HG03159 (cell line): ENCODE data around the gene FEM1B.
A peak's percentile ranks its signal among the peaks of the same experiment; 100 is the strongest.

ENCODE experiments used
- ATAC-seq: cut with Tn5 transposase; IDR thresholded peaks from one replicate; pipeline ENCODE4 v1.9.1; 2021; ENCODE audit warnings: mild to moderate bottlenecking, moderate library complexity; ENCODE audit not compliant: unreplicated experiment

The FEM1B gene

DNA sequence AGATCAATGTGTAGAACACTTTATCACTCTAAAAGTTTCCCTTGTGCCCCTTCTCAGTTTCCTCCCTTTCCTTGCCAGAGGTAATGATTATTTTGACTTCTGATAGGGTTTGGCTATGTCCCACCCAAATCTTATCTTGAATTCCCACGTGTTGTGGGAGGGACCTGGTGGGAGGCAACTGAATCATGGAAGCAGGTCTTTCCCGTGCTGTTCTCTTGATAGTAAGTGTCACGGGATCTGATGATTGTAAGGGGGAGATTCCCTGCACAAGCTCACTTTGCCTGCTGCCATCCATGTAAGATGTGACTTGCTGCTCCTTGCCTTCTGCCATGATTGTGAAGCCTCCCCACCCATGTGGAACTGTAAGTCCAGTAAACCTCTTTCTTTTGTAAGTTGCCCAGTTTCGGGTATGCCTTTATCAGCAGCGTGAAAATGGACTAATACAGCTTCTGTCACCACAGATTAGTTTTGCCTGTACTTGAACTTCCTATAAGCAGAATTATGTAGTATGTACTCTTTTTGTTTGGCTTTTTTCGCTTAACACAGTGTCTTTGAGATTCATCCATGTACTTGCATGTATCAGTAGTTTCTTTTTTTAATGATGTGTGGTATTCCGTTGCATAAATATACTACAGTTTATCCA is 7.2 kb downstream of the FEM1B start:
- no peak for ATAC-seq

DNA sequence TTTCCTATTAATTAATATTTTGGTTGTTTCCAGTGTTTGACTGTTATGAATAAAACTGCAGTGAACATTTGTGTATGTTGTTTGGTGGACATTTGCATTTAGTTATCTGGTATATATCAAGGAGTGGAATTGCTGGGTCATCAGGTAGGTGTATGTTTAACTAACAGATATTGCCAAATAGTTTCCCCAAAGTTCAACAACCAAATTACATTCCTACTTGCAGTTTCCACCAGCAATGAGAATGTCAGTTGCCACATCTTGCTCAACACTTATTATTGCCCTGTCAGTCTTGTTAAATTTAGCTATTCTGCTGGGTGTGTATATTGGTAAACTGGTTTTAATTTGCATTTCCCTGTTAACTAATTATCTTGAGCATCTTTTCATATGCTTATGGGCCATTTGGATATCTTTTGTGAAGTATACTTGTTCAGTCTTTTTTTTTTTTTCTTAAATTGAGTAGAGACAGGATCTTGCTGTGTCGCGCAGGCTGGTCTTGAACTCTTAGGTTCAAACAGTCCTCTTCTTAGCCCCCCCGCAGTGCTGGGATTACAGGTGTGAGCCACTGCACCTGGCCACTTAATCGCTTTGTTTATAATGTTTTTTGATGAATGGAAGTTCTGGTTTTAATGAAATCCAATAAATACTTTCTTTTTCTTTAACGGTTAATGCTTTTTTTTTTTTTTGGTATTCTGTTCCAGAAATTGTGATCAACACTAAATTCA is 7.9 kb downstream of the FEM1B start:
- ATAC-seq: no peak

DNA sequence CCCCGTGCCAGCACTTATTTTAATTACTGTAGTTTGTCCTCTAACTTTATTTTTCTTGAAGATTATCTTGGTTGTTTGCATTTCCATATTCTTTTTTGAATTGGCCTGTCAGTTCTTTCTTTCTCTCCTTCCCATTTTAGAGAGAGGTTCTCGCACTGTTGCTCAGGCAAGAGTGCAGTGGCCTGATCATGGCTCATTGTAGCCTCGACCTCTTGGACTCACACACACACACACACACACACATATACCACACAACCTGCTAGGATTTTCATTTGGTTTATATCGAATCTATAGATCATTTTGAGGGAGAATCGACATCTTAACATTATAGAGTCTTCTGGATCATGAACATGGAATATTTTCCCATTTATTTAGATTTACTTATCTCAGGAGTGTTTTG is 8.7 kb downstream of the FEM1B start:
- no peak for ATAC-seq

DNA sequence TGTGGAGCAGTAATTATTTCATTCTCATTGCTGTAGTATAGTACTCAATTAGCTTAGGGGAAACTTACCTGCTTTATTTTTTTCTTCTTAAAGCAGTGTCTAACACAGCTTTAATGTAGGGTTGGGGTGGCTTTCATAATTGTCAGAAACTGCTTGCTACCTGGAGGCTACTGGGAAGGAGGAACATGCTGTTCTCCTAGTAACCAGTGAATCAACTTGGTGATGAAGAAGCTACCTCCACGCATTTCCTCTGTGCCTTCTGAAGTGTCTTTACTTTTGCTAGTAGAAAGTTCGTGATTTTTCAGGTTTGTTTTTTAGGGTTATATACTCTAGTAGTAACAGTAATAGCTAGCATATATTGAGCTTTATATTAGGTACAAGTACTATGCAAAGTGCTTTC is 11.5 kb downstream of the FEM1B start:
- no peak for ATAC-seq

DNA sequence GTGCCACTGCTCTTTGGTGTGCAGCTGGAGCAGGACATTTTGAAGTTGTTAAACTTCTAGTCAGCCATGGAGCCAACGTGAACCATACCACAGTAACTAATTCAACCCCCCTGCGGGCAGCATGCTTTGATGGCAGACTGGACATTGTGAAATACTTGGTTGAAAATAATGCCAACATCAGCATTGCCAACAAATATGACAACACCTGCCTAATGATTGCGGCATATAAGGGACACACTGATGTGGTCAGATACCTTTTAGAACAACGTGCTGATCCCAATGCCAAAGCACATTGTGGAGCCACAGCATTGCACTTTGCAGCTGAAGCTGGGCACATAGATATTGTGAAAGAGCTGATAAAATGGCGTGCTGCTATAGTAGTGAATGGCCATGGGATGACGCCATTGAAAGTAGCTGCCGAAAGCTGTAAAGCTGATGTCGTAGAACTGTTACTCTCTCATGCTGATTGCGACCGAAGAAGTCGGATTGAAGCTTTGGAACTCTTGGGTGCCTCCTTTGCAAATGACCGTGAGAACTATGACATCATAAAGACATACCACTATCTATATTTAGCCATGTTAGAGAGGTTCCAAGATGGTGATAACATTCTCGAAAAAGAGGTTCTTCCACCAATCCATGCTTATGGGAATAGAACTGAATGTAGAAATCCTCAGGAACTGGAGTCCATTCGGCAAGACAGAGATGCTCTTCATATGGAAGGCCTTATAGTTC is 12.2 kb downstream of the FEM1B start:
- ATAC-seq: no peak

DNA sequence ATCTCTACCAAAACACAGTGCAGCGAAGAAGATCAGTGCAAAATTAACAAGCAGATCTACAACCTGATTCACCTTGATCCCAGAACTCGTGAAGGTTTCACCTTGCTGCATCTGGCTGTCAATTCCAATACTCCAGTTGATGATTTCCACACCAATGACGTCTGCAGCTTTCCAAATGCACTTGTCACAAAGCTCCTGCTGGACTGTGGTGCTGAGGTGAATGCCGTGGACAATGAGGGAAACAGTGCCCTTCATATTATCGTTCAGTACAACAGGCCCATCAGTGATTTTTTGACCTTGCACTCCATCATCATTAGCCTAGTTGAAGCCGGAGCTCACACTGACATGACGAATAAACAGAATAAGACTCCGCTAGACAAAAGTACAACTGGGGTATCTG is 13.2 kb downstream of the FEM1B start:
- ATAC-seq: no peak

DNA sequence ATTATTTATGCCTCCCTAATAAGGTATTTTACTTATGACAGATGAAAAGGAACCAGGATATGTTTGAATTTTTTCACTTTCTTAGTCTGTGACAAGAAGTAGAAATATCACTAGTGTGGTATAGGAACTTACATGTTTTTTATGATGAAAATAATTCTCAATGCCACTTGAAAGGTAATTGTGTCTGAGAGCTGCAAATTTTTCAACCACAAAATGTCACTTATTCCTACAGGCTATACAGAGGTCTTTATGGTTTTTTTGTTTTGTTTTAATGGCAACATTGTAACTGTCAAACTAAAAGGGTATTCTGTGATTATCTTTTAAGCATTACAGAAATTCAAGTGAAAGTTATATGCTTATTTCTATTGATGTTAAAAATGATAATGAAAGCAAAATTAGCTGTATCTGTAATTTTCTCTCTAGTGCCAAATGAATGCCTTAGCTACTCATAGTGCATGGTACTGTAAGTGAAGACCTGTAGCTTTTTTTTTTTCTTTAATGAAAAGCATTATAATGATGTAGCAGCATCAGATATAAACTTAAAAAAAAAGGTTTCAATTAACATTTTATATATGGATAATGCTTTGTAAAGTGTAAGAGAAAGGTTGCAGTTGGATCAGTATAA is 14.7 kb downstream of the FEM1B start:
- ATAC-seq: no peak

DNA sequence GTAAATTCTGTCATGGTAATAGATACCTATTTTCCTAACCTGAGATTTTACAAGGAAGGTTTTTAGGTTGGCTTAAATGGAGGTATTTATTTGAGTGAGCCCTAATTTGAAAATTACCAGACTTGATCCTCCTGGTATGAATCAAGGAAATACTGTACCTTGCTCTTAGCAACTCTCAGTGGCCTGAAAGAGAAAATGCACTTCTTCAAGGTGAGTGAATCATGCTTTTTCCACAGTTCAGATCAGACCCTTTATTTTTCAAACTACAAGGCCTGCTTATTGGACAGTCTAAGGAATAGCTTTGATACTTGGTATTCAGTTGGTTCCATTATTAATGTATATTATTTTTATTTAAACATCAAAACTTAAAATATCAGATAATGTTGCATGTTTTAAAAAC is 15.4 kb downstream of the FEM1B start:
- ATAC-seq: no peak

DNA sequence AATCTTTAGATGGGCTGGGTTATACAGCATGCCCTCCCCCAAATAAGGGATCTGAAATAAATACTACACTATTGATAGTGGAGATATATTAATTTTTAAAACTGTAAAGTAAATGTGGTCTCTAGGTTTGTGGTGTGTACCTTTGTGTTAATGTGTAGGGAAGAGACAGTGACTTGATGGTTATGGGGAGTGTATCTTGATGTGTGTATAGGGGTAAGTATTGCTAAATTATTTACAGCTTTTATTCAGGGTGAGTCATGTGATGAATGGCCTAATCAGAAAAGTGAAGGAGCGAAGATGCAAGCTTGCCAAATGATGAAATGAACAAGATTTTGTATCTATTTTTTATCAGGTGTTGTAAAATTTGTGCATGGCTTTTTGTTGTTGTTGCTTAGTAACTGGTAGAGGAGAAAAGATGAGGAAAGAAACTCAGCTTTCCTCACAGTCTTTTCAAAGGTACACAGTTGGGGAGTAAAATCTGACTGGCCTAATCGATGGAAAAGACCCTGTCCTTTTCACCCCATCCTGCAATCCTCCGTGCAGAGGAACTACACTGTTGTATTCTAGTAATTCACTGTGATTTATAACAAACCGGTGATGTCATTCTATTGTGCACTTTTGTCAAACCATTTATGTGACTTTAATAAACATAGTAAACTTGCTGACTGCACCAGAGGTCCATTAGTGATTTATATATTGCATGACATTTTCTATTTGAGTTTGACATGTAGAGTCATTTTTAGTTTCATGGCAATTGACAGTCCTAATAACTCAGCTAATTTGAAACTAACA is 17.7 kb downstream of the FEM1B start:
- ATAC-seq: no peak

DNA sequence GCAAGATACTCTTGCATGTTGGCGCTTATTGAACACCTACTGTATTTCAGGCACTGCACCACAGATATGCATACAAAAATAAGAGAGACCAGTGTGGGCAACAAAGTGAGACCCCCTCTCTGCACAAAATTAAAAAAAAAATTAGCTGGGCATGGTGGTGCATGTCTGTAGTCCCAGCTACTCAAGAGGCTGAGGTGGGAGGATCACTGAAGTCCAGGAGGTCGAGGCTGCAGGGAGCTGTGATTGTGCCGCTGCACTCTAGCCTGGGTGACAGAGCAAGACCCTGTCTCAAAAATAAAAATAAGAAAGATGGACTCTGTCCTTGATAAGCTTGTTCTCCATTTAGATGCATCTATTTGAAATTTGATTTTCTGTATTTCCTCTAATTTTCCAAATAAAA is 20.8 kb downstream of the FEM1B start:
- ATAC-seq: no peak

DNA sequence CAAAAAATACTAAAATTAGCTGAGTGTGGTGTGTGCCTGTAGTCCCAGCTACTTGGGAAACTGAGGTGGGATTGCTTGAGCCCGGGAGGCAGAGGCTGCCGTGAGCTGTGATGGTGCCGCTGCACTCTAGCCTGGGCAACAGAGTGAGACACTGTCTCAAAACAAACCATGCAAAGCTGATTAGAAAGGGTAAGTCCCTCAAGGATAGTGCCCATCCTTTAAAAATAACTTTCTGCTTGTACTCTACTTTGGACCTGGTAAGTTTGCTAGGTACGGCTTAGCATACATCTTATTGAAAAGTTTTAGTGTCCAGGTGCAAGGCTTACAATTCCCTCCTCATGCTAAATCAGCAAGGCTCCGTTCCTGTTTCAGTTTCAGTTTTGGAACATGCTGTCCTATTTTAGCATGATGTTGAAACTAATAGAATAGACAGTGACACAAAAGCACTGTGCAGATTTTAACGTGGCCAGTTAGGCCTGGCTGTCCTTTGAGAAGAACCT is 21.4 kb downstream of the FEM1B start:
- ATAC-seq: peak; percentile 86

DNA sequence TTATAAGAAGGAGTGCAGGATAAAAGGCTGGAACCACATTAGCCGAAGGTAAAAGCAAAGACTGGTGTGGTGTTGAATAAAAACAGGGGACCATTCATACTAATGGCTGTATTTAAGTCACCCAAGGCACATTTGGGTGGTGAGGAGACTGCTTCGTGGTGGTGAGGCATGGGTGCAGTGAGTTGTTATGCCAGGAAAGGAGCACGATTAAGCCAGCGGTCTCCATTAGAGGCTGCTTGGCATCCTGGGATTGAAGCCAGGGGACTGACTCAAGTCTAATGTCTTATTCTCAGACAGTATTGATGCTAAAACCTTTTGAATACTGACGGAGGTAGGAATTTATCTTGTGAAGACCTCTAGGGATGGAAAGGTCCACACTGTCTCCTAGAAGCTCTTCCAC is 21.9 kb downstream of the FEM1B start:
- ATAC-seq: peak; percentile 16

DNA sequence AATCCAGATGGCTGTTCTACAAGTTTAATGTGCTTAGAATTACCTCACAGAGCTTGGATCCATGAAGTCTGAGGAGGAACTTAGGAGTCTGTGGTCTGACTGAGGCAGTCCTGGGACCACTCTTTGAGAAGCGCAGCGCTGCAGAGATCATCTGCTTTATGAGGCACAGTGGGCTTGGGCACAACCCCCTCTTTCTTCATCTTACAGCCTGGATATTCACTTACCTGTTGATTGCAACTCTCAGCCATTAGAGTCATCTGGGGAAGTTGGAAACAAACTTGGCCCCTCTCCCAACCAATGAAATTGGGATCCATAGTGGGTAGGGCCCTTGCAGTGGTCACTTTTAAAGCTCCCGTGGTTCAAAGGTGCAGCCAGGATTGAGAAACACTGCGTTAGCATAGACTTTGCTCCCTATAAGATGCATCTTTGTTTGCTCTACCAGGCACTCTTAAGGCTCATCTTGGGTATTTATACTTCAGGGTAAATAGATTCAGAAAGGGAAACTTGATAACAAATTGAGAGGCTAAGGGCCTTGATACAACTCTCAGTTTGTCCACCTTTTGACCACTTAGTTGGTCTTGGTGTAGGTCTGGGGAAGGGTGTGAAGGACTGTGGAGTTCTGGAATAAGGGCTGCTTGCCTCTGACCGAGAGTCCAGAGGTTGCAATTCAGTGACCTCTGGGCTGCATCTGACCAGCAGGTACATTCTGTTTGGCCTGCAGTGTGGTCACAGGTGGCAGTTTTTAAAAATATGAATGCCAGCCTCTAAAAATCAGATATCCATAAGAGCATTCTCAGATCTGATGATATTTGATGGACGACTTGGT is 22.8 kb downstream of the FEM1B start:
- ATAC-seq: no peak

DNA sequence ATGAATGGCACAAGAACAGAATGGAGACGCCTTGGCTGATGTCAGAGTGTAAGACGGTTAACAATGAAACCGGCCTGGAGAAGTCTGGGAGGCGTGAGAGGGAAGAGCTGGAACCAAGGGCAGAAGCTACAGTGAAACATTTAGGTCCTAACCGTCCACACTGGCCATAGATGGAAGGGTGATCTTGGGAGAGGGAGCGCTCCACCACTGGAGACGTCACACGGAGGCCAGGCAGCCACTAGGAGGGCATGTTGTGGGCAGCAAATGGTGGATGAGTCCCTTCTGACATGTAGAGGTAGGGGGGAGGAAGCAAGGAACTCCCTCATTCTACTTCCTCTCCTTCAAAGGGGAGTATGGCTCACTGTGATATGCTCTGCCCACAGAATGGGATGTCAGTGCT is 23.8 kb downstream of the FEM1B start:
- no peak for ATAC-seq

DNA sequence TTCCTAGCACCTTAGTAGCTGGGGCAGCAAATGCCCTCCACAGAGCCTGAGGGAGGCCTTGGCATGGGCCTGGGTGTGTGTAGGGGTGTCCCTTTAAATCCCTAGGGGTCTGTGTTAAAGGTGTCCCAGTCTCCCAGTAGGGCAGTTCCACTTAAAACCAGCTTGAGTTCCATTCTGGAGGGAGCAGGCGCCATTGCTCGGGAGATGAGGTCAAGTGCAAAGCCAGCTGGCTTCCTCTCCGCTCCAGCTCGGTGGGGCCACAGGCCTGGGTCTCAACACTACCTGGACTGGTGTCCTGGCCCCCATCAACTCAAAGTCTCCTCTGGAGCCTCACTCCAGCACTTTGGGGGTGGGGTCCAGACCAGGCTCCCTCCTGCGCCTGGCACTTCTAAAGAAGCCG is 25.2 kb downstream of the FEM1B start:
- no peak for ATAC-seq

DNA sequence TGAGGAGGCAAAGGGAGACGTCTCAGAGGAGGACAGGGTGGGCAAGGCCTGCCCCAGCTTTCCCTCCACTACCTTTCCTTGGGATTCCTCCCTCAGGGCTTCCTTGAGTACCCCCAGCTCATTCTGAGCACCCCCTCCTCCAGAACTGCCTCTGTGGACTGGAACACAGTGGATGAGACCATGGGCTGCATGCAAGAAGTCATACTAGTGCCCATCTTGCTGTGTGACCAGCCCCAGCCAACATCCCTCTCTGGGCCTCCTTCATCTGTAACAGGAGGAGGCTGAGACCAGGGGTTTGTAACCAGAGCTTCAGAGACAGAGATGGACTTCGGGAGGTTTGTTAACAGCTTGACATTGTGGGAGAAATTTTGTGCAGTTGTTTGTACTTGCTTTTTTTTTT is 25.6 kb downstream of the FEM1B start:
- no peak for ATAC-seq

DNA sequence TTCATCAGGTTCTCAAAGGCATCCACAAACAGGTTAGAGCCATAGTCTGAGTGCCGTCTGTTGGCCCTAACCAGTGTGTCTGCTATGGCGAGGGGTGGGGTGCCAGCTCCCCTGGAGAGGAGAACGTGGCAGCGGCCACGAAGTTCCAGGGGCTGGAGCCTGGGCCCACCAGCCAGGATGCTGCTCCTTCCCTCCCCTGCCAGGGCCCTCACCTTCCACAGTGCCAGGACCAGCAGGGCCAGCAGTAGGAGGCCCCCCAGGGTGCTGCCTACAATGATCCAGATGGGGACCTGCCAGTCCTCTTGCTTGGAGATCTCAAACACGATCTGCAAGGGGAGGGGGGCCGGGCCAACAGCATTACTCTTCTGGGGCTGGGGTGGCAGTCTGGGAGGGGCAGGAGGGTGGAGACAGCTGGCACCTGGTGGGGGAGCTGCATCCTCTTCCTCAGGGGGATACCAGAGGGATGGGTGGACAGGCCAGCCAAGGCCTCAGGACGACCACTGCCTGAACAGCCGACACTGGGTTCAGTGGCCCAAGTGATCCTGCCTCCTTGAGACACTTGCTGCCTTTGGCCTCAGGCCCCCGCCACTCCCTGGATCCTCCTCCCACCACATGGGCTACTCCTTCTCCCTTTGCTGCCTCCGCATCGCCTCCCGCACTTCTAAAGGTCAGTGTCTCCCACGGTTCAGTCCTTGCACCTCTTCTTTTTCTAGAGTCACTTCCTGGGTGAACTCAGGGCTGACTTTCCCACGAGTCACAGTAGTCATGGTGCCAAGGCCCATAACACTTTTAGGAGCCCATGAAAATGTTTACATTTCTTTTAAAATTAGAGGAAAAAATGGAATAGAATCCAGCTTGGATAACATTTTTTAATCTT is 26.3 kb downstream of the FEM1B start:
- no peak for ATAC-seq

DNA sequence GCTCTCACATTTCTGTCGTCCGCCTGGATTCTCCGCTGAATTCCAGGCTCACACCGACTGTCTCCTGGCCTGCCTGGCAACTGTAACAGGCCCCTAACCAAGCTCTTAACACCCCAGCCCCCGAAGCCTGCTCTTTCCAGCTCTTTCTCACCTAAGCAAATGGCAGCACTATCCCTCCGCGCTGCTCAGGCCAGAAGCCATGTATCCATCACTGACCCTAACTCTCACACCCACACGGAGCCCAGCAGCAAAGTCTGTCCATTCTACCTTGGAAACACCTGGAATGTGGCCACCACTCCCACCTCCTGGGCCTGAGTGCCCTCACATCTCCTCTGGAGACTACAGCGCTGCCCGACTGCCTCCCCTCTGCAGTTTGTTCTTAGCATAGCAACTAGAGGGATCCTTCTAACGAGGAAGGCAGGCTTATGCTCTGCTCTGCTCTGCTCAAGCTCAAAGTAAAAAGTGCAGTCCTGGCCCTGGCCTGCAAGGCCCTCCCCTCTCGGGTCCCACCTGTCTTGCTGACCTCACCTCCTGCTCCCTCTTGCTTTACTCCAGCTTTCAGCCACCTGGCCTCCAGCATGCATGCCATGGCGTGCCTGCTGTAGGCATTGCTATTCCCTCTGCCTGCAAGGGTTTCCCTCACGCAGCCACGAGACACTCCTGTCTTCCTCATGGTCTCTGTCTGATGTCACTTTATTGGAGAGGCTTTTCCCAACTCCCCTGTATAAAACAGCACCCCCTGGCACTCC is 27.2 kb downstream of the FEM1B start:
- no peak for ATAC-seq
